GM19025 (cell line): ENCODE results near the gene NBPF10.
"Not testable (repeated sequence)": the region's sequence is repeated elsewhere in the genome, so short reads cannot be mapped to it uniquely, and the experiment has no call there.

Source experiments
- ATAC-seq: cut with Tn5 transposase; IDR thresholded peaks from one replicate; pipeline ENCODE4 v1.9.1; 2021; ENCODE audit warnings: mild to moderate bottlenecking, low read depth, moderate library complexity; ENCODE audit not compliant: unreplicated experiment

The NBPF10 gene, protein sequence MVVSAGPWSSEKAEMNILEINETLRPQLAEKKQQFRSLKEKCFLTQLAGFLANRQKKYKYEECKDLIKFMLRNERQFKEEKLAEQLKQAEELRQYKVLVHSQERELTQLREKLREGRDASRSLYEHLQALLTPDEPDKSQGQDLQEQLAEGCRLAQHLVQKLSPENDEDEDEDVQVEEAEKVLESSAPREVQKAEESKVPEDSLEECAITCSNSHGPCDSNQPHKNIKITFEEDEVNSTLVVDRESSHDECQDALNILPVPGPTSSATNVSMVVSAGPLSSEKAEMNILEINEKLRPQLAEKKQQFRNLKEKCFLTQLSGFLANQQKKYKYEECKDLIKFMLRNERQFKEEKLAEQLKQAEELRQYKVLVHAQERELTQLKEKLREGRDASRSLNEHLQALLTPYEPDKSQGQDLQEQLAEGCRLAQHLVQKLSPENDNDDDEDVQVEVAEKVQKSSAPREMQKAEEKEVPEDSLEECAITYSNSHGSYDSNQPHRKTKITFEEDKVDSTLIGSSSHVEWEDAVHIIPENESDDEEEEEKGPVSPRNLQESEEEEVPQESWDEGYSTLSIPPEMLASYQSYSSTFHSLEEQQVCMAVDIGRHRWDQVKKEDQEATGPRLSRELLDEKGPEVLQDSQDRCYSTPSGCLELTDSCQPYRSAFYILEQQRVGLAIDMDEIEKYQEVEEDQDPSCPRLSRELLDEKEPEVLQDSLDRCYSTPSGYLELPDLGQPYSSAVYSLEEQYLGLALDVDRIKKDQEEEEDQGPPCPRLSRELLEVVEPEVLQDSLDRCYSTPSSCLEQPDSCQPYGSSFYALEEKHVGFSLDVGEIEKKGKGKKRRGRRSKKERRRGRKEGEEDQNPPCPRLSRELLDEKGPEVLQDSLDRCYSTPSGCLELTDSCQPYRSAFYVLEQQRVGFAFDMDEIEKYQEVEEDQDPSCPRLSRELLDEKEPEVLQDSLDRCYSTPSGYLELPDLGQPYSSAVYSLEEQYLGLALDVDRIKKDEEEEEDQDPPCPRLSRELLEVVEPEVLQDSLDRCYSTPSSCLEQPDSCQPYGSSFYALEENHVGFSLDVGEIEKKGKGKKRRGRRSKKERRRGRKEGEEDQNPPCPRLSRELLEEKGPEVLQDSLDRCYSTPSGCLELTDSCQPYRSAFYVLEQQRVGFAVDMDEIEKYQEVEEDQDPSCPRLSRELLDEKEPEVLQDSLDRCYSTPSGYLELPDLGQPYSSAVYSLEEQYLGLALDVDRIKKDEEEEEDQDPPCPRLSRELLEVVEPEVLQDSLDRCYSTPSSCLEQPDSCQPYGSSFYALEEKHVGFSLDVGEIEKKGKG (N-terminal part only)

GRCh38 chr1:146144465-146144864 is at the start of gene NBPF10:
Gene NBPF10 (minus strand): TSS chr1:146144804. CDS start chr1:146144769, 35 bp downstream.
- not testable (repeated sequence) for ATAC-seq

- not testable (repeated sequence) for ATAC-seq
Observed at GRCh38 chr1:146174531-146174930, 29.9 kb upstream of the NBPF10 start.

GRCh38 chr1:146167740-146168139 is 23.1 kb upstream of the NBPF10 start:
- not testable (repeated sequence) for ATAC-seq

- not testable (repeated sequence) for ATAC-seq
Observed at GRCh38 chr1:146167273-146167672, 22.7 kb upstream of the NBPF10 start.
